ENCODE data around the gene PIK3CD.

PIK3CD gene

DNA sequence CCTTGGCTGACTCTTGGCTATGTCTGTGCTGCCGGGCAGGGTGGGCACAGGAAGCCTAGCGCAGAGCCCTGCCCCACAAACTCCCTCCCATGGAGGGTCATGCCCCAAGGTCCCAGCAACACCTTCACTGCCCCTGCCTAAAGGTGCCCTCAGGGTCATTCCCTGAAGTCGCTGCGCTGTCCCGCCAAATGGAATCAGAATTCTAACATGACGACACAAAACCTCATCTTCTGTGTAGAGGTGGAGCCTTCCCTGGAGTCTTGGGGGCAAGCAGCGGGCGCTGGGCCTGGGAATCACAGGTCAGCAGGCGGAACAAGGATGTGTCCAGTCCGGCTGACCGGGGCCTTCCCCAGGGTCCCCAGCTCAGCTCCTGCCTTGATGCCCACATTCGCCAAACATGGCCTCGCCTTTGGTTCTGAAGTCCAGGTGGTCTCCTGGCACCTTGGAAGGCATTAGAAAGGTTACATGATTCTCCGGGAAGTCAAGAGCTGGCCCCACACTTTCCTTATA, 45.5 kb upstream of the PIK3CD start:
- H3K4me3 ChIP-seq (ENCODE audit: low read depth, low read length) = no peak overlapping the region
- TF ChIP-seq, protein P1, sequence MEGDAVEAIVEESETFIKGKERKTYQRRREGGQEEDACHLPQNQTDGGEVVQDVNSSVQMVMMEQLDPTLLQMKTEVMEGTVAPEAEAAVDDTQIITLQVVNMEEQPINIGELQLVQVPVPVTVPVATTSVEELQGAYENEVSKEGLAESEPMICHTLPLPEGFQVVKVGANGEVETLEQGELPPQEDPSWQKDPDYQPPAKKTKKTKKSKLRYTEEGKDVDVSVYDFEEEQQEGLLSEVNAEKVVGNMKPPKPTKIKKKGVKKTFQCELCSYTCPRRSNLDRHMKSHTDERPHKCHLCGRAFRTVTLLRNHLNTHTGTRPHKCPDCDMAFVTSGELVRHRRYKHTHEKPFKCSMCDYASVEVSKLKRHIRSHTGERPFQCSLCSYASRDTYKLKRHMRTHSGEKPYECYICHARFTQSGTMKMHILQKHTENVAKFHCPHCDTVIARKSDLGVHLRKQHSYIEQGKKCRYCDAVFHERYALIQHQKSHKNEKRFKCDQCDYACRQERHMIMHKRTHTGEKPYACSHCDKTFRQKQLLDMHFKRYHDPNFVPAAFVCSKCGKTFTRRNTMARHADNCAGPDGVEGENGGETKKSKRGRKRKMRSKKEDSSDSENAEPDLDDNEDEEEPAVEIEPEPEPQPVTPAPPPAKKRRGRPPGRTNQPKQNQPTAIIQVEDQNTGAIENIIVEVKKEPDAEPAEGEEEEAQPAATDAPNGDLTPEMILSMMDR (IDR thresholded peaks at IDR 0.05; ENCODE audit: borderline replicate concordance, insufficient read depth, low read depth, low read length) = no peak

- H3K4me3 ChIP-seq (ENCODE audit: low read depth, low read length) = no peak overlapping the region
- TF ChIP-seq, protein P1 (IDR thresholded peaks at IDR 0.05; ENCODE audit: borderline replicate concordance, insufficient read depth, low read depth, low read length) = no peak
These were observed 45.1 kb upstream of the PIK3CD start for GRCh38 chr1:9606458-9606857.

GRCh38 chr1:9606948-9607347, 44.6 kb upstream of the PIK3CD start:
- TF ChIP-seq, protein P1 (IDR thresholded peaks at IDR 0.05; ENCODE audit: borderline replicate concordance, insufficient read depth, low read depth, low read length) = no peak
- no peak overlapping the region for H3K4me3 ChIP-seq (ENCODE audit: low read depth, low read length)

GRCh38 chr1:9607352-9607751, 44.2 kb upstream of the PIK3CD start:
- TF ChIP-seq, protein P1 (IDR thresholded peaks at IDR 0.05; ENCODE audit: borderline replicate concordance, insufficient read depth, low read depth, low read length) = no peak
- no peak overlapping the region for H3K4me3 ChIP-seq (ENCODE audit: low read depth, low read length)

DNA sequence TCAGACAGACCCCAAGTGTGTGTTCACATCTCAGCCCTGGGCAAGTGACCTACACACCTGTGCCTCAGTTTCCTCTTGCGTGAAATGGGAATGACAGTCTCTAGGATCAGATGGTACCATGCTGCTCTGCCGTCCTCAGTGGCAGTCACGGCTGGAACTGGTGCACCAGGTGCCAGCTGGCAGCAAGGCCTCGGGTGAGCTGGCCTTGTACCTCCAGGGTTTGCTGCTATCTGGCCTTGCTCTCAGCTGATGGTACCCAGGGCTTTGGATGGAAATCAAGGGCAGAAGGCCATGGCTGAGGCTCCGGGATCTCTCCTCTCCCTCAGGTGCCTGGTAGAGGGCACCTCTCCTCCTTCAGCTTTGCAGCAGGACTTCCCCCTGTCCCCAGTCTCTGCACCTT, 41.5 kb upstream of the PIK3CD start:
- TF ChIP-seq, protein P1 (IDR thresholded peaks at IDR 0.05; ENCODE audit: borderline replicate concordance, insufficient read depth, low read depth, low read length) = no peak
- no peak overlapping the region for H3K4me3 ChIP-seq (ENCODE audit: low read depth, low read length)

DNA sequence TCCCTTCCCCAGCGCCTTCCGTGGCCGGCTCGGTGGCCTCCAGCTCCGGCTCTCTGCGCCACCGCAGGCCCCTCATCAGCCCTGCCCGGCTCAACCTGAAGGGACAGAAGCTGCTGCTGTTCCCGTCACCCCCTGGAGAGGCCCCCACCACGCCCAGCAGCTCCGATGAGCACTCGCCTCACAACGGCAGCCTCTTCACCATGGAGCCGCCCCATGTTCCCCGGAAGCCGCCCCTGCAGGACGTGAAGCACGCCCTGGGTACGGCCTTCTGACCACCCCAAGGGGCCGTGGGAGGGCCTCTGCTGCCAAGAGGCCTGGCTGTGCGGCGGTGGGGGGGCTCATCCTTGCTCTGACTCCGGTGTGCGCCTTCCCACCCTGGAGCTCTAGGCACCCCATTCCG, 41.0 kb upstream of the PIK3CD start:
- TF ChIP-seq, protein P1 (IDR thresholded peaks at IDR 0.05; ENCODE audit: borderline replicate concordance, insufficient read depth, low read depth, low read length) = no peak

GRCh38 chr1:9611716-9612115, 39.8 kb upstream of the PIK3CD start:
- no peak overlapping the region for H3K4me3 ChIP-seq (ENCODE audit: low read depth, low read length)
- TF ChIP-seq, protein P1 (IDR thresholded peaks at IDR 0.05; ENCODE audit: borderline replicate concordance, insufficient read depth, low read depth, low read length) = no peak

More for the DNA sequence above, 41.0 kb upstream of the PIK3CD start:
- H3K4me3 ChIP-seq (ENCODE audit: low read depth, low read length) = no peak overlapping the region

Measured in GM12875 (cell line).